GM13976 (cell line): ENCODE data around the gene STX16.

Source experiments
- DNase-seq: peaks from one replicate; pipeline ENCODE4 v3.0.0; 2012; ENCODE audit warnings: low spot score
- CTCF ChIP-seq: IDR thresholded peaks from 2 replicates; pipeline ENCODE4 v1.5.1; 2012; ENCODE audit warnings: borderline replicate concordance, mild to moderate bottlenecking; ENCODE audit not compliant: insufficient read depth; ENCODE audit errors: extremely low read depth, missing control alignments, control extremely low read depth
- in situ Hi-C: fragments of 300-500 bp; cut with MboI; formaldehyde crosslinking; loops from one replicate; pipeline ENCODE4 v1.12.0; 2022; ENCODE audit warnings: low sequenced_read_pairs, mixed read lengths, inconsistent platforms; ENCODE audit not compliant: unreplicated experiment

STX16 gene

GRCh38 chr20:58703765-58704371 lies 52.8 kb downstream of the STX16 start:
- DNase-seq, result no peak
- TF ChIP-seq CTCF, result no peak
- in situ Hi-C loops, result no loop called here

- no peak for DNase-seq
- in situ Hi-C loops, result no loop called here
- TF ChIP-seq CTCF, result no peak
Measured at GRCh38 chr20:58705208-58705926, 54.3 kb downstream of the STX16 start.

GRCh38 chr20:58706150-58706892 lies 55.2 kb downstream of the STX16 start:
- DNase-seq, result no peak
- no peak for TF ChIP-seq CTCF
- in situ Hi-C loops, result no loop called here

- DNase-seq, result no peak
- in situ Hi-C loops, result no loop called here
- no peak for TF ChIP-seq CTCF
Measured at GRCh38 chr20:58706975-58707681, 56.0 kb downstream of the STX16 start.

GRCh38 chr20:58707770-58708169 lies 56.7 kb downstream of the STX16 start:
- DNase-seq, result no peak
- TF ChIP-seq CTCF, result no peak
- in situ Hi-C loops, result no loop called here

GRCh38 chr20:58708246-58708931 lies 57.3 kb downstream of the STX16 start:
- in situ Hi-C loops, result no loop called here
- TF ChIP-seq CTCF, result no peak
- no peak for DNase-seq
